Measurements from ENCODE around the gene TFG. TPM values are rescaled to one million over a fixed set of nuclear protein-coding genes. Genes with fewer than 3 reads are reported as not detected.

TFG gene
- total RNA-seq, 2 donors from 2014 or later: 46.1 to 55.8 TPM

- DNase-seq (no peak), ATAC-seq (no peak)
- WGBS, 2 donors: 51 to 66% methylated on average over 2 of the region's 2 CpGs
- Histone ChIP-seq H3K4me3 (no peak overlapping the region), H3K36me3 (replicated peaks in 1 of 2; ENCODE audit: insufficient read depth in 1 of 2, low read depth in 2 of 2) (peaks cover 6 to 24% of the 10 kb centered on the region in 2 donors), H3K9me3 (no peaks in the 10 kb centered on the region), H3K4me1 (no peaks in the 10 kb centered on the region), H3K27ac (no peak overlapping the region), H3K27me3 (no peaks in the 10 kb centered on the region)
- intact Hi-C loops (cut with DNase I): loop anchor here (10.0 kb wide), 1 partner anchor 446 kb away; no protein-coding TSS in a partner anchor
- TF ChIP-seq CTCF (IDR thresholded peaks at IDR 0.05) (no peak), POLR2A (IDR thresholded peaks at IDR 0.05) (no peak)
These were observed 39.7 kb downstream of the TFG start for GRCh38 chr3:100748967-100749366.

- Histone ChIP-seq H3K4me3 (no peak overlapping the region), H3K36me3 (replicated peaks in 1 of 2; ENCODE audit: insufficient read depth in 1 of 2, low read depth in 2 of 2) (peaks cover 0 to 12% of the 10 kb centered on the region in 2 donors), H3K4me1 (no peaks in the 10 kb centered on the region), H3K27me3 (no peaks in the 10 kb centered on the region), H3K27ac (no peak overlapping the region), H3K9me3 (no peaks in the 10 kb centered on the region)
- no peak for ATAC-seq
- DNase-seq: no peak
- intact Hi-C loops (cut with DNase I): no loop called here
- 76 to 89% methylated on average over 2 of the region's 2 CpGs for WGBS, 2 donors
- no peak for TF ChIP-seq POLR2A (IDR thresholded peaks at IDR 0.05)
These were observed 44.6 kb downstream of the TFG start for GRCh38 chr3:100753846-100754245.

- intact Hi-C loops (cut with DNase I): no loop called here
- Histone ChIP-seq H3K27ac (no peak overlapping the region), H3K27me3 (no peaks in the 10 kb centered on the region), H3K4me1 (no peaks in the 10 kb centered on the region), H3K36me3 (replicated peaks in 1 of 2; ENCODE audit: insufficient read depth in 1 of 2, low read depth in 2 of 2) (peaks cover 0 to 9% of the 10 kb centered on the region in 2 donors), H3K4me3 (no peak overlapping the region), H3K9me3 (no peaks in the 10 kb centered on the region)
- DNase-seq (no peak), ATAC-seq (no peak)
- WGBS, 2 donors: 71 to 75% methylated on average over 3 of the region's 3 CpGs
- TF ChIP-seq POLR2A (IDR thresholded peaks at IDR 0.05): no peak
- TF ChIP-seq CTCF (IDR thresholded peaks at IDR 0.05): no peak
These were observed 45.5 kb downstream of the TFG start for GRCh38 chr3:100754563-100755334.

GRCh38 chr3:100756441-100756840 lies 47.1 kb downstream of the TFG start:
- Histone ChIP-seq H3K4me1 (no peaks in the 10 kb centered on the region), H3K4me3 (no peak overlapping the region), H3K9me3 (no peaks in the 10 kb centered on the region), H3K27me3 (no peaks in the 10 kb centered on the region), H3K27ac (no peak overlapping the region), H3K36me3 (replicated peaks in 1 of 2; ENCODE audit: insufficient read depth in 1 of 2, low read depth in 2 of 2) (peaks cover 0 to 5% of the 10 kb centered on the region in 2 donors)
- WGBS, 2 donors: 31 to 32% methylated on average over 2 of the region's 2 CpGs
- DNase-seq: peak in 1 of 4 donors; percentile 12
- ATAC-seq: no peak
- intact Hi-C loops (cut with DNase I): no loop called here
- TF ChIP-seq CTCF (IDR thresholded peaks at IDR 0.05) (no peak), POLR2A (IDR thresholded peaks at IDR 0.05) (no peak)

- no peak overlapping the region for H3K27ac ChIP-seq
- no peaks in the 10 kb centered on the region for H3K9me3 ChIP-seq
- H3K27me3 ChIP-seq: no peaks in the 10 kb centered on the region
- no peak overlapping the region for H3K4me3 ChIP-seq
- TF ChIP-seq CTCF (IDR thresholded peaks at IDR 0.05) (no peak), POLR2A (IDR thresholded peaks at IDR 0.05) (no peak)
- DNase-seq: no peak
- no peaks in the 10 kb centered on the region for H3K36me3 ChIP-seq (replicated peaks in 1 of 2; ENCODE audit: insufficient read depth in 1 of 2, low read depth in 2 of 2)
- WGBS, 2 donors: 35 to 43% methylated on average over 3 of the region's 3 CpGs
- intact Hi-C loops (cut with DNase I): no loop called here
- H3K4me1 ChIP-seq: no peaks in the 10 kb centered on the region
- no peak for ATAC-seq
These were observed 49.9 kb downstream of the TFG start for GRCh38 chr3:100759159-100759558.

Measured in body of pancreas (tissue), 4 donors.